GM15510 (cell line): ENCODE data around the gene PTDSS2.

Experiments
- POLR2A ChIP-seq: IDR thresholded peaks from 3 replicates; pipeline ENCODE4 v1.6.1; 2011; ENCODE audit warnings: borderline replicate concordance; ENCODE audit not compliant: insufficient read length; ENCODE audit errors: extremely low read depth

The PTDSS2 gene

GRCh38 chr11:420054-420910 is 29.8 kb upstream of the PTDSS2 start:
- TF ChIP-seq POLR2A = no peak

- no peak for TF ChIP-seq POLR2A
These were observed 29.2 kb upstream of the PTDSS2 start for GRCh38 chr11:420911-421321.

- TF ChIP-seq POLR2A = no peak
These were observed 27.8 kb upstream of the PTDSS2 start for GRCh38 chr11:422249-422656.

- TF ChIP-seq POLR2A = no peak
These were observed 25.8 kb upstream of the PTDSS2 start for GRCh38 chr11:424232-424631.

- no peak for TF ChIP-seq POLR2A
These were observed 24.8 kb upstream of the PTDSS2 start for GRCh38 chr11:425301-425700.

GRCh38 chr11:426851-427250 is 23.2 kb upstream of the PTDSS2 start:
- no peak for TF ChIP-seq POLR2A

GRCh38 chr11:428295-428694 is 21.8 kb upstream of the PTDSS2 start:
- TF ChIP-seq POLR2A = no peak

GRCh38 chr11:429391-429790 is 20.7 kb upstream of the PTDSS2 start:
- TF ChIP-seq POLR2A = no peak

- no peak for TF ChIP-seq POLR2A
These were observed 20.1 kb upstream of the PTDSS2 start for GRCh38 chr11:429931-430456.

- TF ChIP-seq POLR2A = no peak
These were observed 18.2 kb upstream of the PTDSS2 start for GRCh38 chr11:431921-432320.

GRCh38 chr11:432501-433100 is 17.5 kb upstream of the PTDSS2 start:
- no peak for TF ChIP-seq POLR2A

- no peak for TF ChIP-seq POLR2A
These were observed 17.0 kb upstream of the PTDSS2 start for GRCh38 chr11:433111-433510.

- no peak for TF ChIP-seq POLR2A
These were observed 16.4 kb upstream of the PTDSS2 start for GRCh38 chr11:433641-434040.

GRCh38 chr11:434496-434895 is 15.6 kb upstream of the PTDSS2 start:
- no peak for TF ChIP-seq POLR2A

GRCh38 chr11:437228-437870 is 12.7 kb upstream of the PTDSS2 start:
- no peak for TF ChIP-seq POLR2A
